HG02981 (cell line): Measurements from ENCODE around the gene FSCN2.
"Not testable (repeated sequence)": the region's sequence is repeated elsewhere in the genome, so short reads cannot be mapped to it uniquely, and the experiment has no call there.

Source experiments
- ATAC-seq: cut with Tn5 transposase; IDR thresholded peaks from one replicate; pipeline ENCODE4 v1.9.1; 2021; ENCODE audit warnings: mild to moderate bottlenecking, moderate library complexity; ENCODE audit not compliant: unreplicated experiment

The FSCN2 gene

GRCh38 chr17:81573794-81574642 is 45.8 kb downstream of the FSCN2 start:
- no peak for ATAC-seq

DNA sequence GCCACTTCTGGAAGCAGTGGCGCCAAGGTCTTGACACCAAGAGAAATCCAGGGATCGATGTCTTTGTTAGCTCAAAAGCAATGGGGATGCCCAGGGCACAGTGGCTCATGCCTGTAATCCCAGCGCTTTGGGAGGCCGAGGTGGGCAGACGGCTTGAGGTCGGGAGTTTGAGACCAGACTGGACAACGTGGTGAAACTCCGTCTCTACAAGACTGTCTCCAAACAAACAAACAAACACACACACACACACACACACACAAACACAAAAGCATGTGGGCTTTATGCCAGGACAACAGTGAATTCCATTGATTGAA is 46.4 kb downstream of the FSCN2 start:
- ATAC-seq: no peak

- ATAC-seq: no peak
These were observed 47.7 kb downstream of the FSCN2 start for GRCh38 chr17:81575836-81576235.

DNA sequence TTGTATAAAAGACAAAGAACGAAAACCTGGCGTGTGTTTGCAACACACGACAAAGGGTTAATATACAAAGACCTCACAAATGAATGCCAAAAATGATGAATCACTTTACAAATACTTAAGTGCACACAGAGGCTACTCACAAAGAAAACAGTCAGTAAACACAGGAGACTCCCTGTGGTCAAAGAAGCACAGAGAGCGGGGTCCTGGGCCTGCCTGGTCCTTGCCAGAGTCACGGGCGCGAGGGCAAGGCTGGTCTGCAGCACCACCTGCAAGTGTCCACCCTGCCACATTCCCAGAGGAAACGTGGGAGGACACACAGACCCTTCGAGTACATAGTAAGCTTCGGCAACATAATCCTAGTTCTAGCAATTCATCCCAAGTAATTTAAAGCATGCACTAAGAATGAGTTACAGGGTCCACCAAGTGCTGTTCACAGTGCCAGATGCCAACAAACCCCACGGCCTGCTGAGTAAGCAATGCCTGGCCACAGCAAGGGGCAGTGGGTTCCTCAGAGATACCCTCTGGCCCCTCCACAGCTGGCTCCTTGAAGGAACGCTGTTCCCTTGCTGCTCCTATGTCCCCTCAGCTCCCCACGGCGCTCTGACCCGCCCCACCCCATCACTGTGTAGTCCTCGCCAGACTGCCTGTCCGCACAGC is 48.6 kb downstream of the FSCN2 start:
- no peak for ATAC-seq

DNA sequence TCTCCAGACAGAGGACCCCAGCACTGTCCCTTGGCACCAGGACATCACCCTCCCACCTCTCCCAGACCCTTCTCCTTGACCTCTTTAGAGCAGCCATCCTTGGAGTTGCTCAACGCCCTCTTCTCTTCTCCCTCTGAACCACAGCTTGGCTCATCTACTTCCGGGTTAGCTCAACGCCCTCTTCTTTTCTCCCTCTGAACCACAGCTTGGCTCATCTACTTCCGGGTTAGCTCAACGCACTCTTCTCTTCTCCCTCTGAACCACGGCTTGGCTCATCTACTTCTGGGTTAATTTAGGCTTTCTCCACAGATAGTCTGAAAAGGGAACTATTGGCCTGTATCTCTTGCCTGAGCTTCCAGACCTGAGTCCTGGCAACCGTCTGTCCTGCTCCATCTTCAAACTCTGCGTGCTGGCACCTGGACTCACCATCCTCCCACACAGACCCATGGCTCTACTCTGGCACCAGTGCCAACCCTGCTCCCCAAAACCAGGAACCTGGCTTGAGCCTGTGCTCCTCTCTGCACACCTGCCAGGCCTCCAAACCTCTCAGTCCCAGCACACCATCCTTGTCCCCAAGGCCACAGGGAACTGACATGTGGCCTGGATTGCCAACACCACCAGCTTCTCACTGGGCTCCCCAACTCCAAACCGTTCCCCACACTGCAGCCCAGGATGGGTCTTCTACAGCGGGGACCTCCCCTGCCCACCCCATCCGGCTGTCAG is 49.3 kb downstream of the FSCN2 start:
- no peak for ATAC-seq

- ATAC-seq: no peak
These were observed 49.9 kb downstream of the FSCN2 start for GRCh38 chr17:81578038-81578441.

DNA sequence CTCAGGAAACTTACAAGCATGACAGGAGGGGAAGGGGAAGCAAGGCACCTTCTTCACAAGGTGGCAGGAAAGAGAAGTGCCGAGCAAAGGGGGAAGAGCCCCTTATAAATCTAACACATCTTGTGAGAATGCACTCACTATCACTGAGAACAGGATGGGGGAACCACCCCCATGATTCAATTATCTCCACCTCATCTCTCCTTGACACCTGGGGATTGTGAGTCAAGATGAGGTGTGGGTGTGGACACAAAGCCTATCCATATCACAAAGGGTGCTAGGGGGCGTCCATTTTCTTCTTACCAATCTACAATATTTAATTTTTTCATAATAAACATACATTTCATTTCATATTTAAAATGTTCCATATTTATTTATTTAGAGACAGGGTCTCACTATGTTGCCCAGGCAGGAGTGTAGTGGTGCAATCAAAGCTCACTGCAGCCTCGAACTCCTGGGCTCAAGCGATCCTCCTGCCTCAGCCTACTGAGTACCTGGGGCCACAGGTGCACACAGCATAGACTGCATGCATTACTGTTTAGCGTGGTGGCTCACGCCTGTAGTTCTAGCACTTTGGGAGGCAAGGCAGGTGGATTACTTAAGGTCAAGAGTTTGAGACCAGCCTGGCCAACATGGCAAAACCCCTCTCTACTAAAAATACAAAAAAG is 50.5 kb downstream of the FSCN2 start:
- ATAC-seq: no peak

- ATAC-seq: no peak
These were observed 51.1 kb downstream of the FSCN2 start for GRCh38 chr17:81579298-81579697.

DNA sequence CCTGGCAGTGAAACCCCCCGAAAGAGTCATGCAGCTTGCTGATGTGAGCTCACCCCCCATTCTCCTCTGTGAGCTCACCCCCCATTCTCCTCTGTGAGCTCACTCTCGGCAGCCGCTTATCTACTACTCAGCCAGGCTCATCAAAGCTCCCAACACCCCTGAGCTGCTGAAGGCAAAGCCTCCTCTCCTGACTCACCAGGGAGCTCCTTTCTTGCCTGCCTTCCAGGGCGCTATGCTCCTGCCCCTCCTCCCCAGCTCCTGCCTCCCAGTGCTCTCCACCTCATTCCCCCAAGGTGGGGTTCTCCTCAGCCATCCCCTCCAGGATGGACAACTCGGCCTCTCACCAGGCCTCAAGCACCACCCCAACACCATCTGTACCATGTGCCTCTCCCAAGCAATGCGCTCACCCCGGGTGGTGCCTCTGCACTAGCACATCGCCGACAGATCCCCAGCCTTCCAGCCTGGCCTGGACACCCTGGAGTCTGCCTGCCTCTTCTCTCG is 51.7 kb downstream of the FSCN2 start:
- ATAC-seq: no peak

- no peak for ATAC-seq
These were observed 52.3 kb downstream of the FSCN2 start for GRCh38 chr17:81580481-81580880.

DNA sequence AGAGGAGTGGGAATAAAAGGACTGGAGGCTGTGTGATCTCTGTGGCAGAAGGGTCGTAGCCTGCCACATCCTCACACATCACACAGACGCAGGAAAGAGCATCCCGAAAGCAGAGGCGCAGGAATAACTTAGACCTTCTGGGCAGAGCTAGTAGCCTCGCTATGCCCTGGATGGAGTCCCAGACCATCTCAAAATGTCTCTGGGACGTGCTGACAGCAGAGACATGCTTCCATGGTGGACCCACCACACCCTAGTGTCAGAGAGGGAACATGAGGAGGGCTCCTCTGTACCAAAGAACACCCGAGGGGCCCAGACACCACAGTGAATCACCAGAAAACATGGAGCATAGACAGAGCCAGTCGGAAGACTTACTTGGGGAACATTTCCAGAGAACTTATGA is 53.6 kb downstream of the FSCN2 start:
- no peak for ATAC-seq

DNA sequence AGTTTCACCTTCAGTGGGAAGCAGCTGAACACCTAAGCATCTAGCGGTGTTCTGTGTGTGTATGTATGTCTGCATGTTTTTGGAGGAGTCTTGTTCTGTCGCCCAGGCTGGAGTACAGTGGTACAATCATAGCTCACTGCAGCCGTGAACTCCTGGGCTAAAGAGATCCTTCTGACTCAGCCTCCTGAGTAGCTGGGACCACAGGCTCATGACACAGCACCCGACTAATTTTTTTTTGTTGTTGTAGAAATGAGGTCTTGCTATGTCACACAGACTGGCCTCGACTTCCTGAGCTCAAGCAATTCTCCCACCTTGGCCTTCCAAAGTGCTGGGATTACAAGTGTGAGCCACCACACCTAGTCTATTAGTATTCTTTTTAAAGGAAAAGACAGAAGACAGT is 54.2 kb downstream of the FSCN2 start:
- no peak for ATAC-seq

- ATAC-seq: no peak
These were observed 54.6 kb downstream of the FSCN2 start for GRCh38 chr17:81582749-81583148.

DNA sequence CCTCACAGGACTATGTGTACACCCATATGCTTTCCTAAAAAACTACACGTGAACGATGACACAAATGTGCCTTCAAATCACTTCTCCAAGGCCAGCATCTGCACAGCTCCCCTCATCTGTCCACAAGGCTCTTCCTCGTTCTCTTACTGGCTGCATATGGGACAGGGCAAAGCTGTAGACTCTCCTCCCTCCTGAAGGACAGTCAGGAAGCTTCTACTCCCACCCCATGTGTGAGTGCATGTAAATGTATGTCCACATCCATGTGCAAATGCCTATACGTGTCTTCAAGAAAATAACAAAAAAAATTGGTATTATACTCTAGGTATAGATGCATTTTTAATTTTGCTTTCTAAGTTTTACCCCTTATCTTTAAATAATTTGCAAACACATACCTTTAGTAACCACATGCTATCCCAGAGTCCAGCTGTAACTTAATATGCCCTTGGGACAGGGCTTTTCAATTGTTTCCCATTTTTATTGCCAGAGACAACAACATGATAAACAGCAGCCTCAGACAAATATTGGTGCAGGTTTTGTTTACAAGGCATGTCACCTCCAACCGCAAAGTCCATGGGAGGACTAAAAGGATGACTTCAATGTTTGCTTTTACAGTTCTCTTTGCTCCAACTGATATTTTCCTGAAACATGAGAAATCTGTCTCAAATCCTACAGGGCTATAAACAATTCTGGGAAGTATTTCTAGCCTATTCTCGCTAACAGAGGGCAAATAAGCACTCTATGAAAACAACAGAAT is 55.6 kb downstream of the FSCN2 start:
- ATAC-seq: no peak

DNA sequence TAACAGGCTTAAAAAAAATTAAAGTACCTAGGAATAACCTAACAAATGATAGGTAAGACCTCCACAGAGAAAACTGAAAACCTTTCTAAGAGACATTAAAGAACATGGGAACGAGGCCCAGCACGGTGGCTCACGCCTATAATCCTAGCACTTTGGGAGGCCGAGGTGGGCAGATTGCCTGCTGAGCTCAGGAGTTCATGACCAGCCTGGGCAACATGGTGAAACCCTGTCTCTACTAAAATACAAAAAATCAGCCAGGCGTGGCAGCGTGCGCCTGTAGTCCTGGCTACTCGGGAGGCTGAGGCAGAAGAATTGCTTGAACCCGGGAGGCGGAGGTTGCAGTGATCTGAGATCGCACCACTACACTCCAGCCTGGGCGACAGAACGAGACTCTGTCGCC is 56.6 kb downstream of the FSCN2 start:
- not testable (repeated sequence) for ATAC-seq

- no peak for ATAC-seq
These were observed 57.9 kb downstream of the FSCN2 start for GRCh38 chr17:81586096-81586495.
